Measurements from ENCODE around the gene SF3A1.

SF3A1 gene

DNA sequence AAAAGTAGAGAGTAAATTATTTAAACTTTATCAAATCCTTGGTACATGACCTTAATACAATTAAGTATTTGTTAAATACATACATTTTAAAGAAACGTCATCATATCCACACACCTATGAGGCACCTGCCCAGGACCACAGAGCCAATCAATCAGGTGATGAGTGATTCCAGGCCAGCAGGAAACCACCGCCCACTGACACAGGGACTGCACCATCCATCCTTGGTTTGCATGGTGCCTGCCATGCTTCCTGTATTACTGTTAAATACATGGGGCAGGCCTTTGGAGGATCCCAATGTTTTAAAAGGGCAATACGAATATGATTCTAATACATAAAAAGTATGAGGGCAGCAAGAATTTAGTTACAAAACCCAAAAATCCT lies 23.0 kb downstream of the SF3A1 start:
- TF ChIP-seq, protein P1, sequence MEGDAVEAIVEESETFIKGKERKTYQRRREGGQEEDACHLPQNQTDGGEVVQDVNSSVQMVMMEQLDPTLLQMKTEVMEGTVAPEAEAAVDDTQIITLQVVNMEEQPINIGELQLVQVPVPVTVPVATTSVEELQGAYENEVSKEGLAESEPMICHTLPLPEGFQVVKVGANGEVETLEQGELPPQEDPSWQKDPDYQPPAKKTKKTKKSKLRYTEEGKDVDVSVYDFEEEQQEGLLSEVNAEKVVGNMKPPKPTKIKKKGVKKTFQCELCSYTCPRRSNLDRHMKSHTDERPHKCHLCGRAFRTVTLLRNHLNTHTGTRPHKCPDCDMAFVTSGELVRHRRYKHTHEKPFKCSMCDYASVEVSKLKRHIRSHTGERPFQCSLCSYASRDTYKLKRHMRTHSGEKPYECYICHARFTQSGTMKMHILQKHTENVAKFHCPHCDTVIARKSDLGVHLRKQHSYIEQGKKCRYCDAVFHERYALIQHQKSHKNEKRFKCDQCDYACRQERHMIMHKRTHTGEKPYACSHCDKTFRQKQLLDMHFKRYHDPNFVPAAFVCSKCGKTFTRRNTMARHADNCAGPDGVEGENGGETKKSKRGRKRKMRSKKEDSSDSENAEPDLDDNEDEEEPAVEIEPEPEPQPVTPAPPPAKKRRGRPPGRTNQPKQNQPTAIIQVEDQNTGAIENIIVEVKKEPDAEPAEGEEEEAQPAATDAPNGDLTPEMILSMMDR (IDR thresholded peaks at IDR 0.05; ENCODE audit: borderline replicate concordance, control extremely low read depth, extremely low read depth, insufficient read depth, missing control alignments) = no peak
- in situ Hi-C loops (cut with MboI; ENCODE audit: low sequenced_read_pairs, unreplicated experiment) = no loop called here
- DNase-seq (ENCODE audit: low spot score) = no peak

- no peak for DNase-seq (ENCODE audit: low spot score)
- in situ Hi-C loops (cut with MboI; ENCODE audit: low sequenced_read_pairs, unreplicated experiment) = no loop called here
- TF ChIP-seq, protein P1 (IDR thresholded peaks at IDR 0.05; ENCODE audit: borderline replicate concordance, control extremely low read depth, extremely low read depth, insufficient read depth, missing control alignments) = no peak
Measured at GRCh38 chr22:30332994-30333706, 23.5 kb downstream of the SF3A1 start.

DNA sequence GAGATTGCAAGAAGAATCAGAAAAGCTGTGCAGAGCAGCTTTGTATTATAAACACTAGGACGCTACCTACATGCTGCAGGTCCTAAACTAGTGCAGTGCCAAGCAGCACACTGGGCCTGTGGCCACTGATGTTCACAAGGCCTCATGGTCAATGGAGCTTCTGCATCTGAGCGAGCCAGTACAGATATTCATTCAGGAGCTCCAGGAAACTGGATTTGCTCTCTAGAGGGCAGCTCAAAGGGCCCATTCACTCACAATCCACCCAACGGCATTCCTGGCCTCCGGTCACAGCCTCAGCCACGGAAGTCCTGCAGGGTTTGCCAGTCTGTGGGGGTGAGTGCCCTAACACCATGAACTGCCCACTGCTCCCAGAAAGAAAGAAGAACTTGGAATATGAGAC lies 24.1 kb downstream of the SF3A1 start:
- DNase-seq (ENCODE audit: low spot score) = no peak
- TF ChIP-seq, protein P1 (IDR thresholded peaks at IDR 0.05; ENCODE audit: borderline replicate concordance, control extremely low read depth, extremely low read depth, insufficient read depth, missing control alignments) = no peak
- in situ Hi-C loops (cut with MboI; ENCODE audit: low sequenced_read_pairs, unreplicated experiment) = no loop called here

DNA sequence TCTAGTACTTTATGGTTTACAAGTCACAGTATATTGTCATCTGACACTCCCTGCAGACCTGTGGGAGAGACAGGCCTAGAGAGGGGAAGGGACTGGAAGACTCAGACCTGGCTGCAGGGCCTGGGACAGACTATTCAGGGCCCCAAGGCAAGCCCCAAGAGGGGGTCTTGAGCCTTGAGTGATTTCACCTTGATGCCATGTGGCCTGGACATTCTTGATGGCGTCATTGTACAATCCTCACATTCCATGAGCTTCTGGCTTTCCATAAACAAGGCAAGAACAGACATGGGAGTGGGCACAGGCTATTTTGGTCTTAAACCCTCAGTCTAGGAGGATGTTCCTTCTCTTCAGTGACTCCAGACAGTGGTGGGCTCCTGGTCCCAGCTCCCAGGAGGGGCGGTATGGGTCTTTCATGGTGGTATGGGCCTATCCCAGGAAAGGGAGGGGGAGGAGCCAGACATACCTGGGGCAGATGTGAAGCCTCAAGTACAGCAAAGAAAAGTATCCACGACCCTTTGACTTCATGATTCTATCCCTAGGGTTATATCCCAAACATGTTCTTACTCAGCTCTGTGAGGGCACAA lies 28.1 kb downstream of the SF3A1 start:
- in situ Hi-C loops (cut with MboI; ENCODE audit: low sequenced_read_pairs, unreplicated experiment) = no loop called here
- DNase-seq (ENCODE audit: low spot score) = no peak
- TF ChIP-seq, protein P1 (IDR thresholded peaks at IDR 0.05; ENCODE audit: borderline replicate concordance, control extremely low read depth, extremely low read depth, insufficient read depth, missing control alignments) = no peak

GRCh38 chr22:30327864-30328345 lies 28.8 kb downstream of the SF3A1 start:
- in situ Hi-C loops (cut with MboI; ENCODE audit: low sequenced_read_pairs, unreplicated experiment) = no loop called here
- TF ChIP-seq, protein P1 (IDR thresholded peaks at IDR 0.05; ENCODE audit: borderline replicate concordance, control extremely low read depth, extremely low read depth, insufficient read depth, missing control alignments) = no peak
- DNase-seq (ENCODE audit: low spot score) = no peak

GRCh38 chr22:30326706-30327362 lies 29.9 kb downstream of the SF3A1 start, which contains the start of gene TBC1D10A:
TSS of gene TBC1D10A (minus strand) at chr22:30326941. CDS start at chr22:30326881, 60 bp downstream.
- TF ChIP-seq, protein P1 (IDR thresholded peaks at IDR 0.05; ENCODE audit: borderline replicate concordance, control extremely low read depth, extremely low read depth, insufficient read depth, missing control alignments) = no peak
- in situ Hi-C loops (cut with MboI; ENCODE audit: low sequenced_read_pairs, unreplicated experiment) = no loop called here
- DNase-seq (ENCODE audit: low spot score) = peak; percentile 100

Data from GM13976 (cell line).